HG02870 (cell line): Measurements from ENCODE around the gene TSC22D4.

Source experiments
- ATAC-seq: cut with Tn5 transposase; IDR thresholded peaks from one replicate; pipeline ENCODE4 v1.9.1; 2021; ENCODE audit warnings: mild to moderate bottlenecking, moderate library complexity; ENCODE audit not compliant: unreplicated experiment

TSC22D4 gene

DNA sequence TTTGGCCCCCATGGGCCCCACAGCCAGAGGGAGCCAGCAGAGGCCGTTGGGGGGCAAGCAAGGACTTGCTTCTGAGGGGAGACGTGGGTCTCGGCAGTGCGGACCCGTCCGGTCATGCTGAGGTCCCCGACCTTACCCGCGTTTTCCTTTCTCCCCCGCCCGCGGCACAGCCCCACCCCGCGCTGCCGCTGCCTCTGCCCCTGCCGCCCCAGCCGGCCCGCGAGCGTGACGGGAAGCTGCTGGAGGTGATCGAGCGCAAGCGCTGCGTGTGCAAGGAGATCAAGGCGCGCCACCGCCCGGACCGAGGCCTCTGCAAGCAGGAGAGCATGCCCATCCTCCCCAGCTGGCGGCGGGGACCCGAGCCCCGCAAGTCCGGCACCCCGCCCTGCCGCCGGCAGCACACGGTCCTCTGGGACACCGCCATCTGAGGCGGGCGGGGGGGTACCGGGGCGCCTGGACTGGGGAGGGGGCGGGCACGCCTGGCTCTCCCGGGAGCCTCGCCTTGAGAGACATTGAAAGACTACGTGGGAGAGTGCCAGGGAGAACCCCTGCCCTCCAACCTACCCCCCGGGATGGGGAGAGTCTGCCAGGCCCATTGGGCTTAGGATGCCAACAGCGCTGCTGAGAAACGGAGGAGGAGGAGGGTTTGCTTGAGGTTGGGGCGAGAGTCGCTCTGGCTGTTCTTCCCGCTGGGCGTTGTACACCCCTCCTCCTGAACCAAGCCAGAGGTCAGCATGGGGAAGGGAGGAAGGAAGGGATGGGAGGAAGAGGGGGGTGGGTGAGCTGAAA lies 14.7 kb upstream of the TSC22D4 start:
- ATAC-seq: no peak

GRCh38 chr7:100492738-100493475 lies 13.9 kb upstream of the TSC22D4 start:
- no peak for ATAC-seq

DNA sequence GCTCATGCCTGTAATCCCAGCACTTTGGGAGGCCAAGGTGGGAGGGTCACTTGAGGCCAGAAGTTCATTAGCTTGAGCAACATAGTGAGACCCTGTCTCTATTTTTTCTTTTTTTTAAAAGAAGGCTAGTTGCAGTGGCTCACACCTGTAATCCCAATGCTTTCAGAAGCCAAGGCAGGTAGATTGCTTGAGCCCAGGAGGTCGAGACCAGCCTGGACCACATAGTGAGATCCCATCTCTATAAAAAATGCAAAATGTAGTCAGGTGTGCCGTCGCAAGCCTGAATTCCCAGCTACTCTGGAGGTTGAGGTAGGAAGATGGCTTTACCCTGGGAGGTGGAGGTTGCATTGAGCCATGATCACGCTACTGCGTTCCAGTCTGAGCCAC lies 12.2 kb upstream of the TSC22D4 start:
- ATAC-seq: no peak

DNA sequence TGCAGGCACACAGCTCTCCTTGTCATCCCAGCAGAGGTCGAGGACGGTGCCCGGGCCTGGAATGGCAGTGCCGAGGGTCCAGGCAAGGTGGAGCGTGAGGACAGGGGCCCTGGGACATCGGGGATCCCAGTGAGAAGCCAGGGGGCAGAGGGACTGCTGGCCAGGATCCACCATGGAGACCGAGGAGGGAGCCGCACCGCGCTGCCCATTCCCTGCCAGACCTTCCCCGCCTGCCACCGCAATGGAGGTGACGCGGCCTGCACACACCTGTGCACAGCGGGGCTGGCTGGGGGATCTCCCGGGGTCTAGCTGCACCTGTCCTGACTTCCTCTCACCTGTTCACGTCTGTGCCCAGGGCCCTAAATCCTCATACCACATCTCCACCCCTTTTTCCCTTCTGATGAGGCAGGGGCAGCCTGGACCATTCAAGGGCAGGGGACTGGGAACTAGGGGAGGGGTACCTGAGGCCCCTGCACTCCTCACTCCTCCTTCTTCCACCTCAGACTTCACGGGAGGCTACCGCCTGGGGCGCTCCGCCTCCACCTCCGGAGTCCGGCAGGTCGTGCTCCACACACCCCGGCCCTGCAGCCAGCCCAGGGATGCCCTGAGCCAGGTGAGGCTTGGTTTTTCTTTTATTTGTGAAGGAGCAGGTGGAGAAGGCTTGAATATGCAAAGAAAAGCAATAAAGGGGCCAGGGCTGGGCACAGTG lies 11.6 kb upstream of the TSC22D4 start:
- ATAC-seq: no peak

GRCh38 chr7:100489824-100490223 lies 10.8 kb upstream of the TSC22D4 start:
- ATAC-seq: no peak

GRCh38 chr7:100489121-100489520 lies 10.1 kb upstream of the TSC22D4 start:
- ATAC-seq: no peak

DNA sequence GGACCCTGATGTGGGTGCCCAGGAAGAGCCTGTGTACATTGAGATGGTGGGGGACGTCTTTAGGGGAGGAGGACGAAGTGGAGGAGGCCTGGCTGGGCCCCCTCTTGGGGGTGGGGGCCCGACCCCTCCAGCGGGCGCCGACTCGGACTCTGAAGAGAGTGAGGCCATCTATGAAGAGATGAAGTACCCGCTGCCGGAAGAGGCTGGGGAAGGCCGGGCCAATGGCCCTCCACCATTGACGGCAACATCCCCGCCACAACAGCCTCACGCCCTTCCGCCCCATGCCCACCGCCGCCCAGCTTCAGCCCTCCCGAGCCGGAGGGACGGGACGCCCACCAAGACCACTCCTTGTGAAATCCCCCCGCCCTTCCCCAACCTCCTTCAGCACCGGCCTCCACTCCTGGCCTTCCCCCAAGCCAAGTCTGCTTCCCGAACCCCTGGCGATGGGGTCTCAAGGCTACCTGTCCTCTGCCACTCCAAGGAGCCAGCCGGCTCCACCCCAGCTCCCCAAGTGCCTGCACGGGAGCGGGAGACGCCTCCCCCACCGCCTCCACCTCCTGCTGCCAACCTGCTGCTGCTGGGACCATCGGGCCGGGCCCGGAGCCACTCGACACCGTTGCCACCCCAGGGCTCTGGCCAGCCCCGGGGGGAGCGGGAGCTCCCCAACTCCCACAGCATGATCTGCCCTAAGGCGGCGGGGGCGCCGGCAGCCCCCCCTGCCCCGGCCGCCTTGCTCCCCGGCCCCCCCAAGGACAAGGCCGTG lies 9.5 kb upstream of the TSC22D4 start:
- no peak for ATAC-seq

DNA sequence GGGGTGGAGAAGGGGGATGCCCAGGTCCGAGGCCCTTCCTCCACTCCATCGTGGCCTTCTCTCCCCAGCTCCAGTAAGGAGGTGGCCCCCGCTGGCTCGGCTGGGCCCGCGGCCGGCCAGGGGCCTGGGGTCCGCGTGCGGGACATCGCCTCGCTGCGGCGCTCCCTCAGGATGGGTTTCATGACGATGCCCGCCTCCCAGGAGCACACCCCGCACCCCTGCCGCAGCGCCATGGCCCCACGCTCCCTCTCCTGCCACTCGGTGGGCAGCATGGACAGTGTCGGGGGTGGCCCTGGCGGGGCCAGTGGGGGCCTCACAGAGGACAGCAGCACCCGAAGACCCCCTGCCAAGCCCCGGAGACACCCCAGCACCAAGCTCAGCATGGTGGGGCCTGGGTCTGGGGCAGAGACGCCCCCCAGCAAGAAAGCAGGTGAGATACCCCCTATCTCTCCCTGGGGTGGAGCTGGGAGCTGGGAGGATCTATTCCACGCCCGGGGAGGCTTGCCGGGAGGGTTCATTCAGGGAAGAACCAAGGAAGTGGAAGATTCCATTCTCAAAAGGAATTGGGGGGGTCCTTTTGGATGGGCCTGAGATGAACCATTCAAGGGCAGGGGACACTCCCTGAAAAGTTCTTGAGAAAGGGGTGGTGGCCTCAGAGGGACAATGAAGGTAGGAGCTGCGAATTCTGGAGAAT lies 7.9 kb upstream of the TSC22D4 start:
- no peak for ATAC-seq

DNA sequence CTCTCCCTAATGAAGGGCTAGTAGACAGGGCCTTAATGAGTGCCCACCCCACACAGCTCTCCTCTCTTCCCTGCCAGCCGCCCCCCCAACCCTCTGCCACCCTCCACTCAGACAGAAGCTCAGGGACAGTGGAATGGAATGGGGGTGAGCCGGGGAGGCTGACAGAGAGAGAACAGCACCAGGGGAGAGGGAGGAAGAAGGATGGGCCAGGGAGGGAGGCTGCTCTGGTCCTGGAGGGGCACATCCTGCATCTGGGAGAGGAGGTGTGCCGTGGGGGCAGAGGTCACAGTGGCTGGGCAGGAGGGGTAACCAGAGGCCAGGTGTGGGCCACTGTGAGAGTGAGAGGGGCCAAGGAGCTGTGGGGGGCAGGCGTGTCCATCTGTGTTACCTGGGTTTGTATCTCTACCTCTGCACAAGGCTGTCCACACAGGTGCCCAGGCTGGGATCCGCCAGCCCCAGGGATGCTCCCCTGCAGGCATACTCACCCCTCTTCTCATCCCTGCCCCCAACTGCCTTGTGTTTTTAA lies 7.2 kb upstream of the TSC22D4 start:
- no peak for ATAC-seq

GRCh38 chr7:100485471-100485876 lies 6.5 kb upstream of the TSC22D4 start:
- no peak for ATAC-seq

DNA sequence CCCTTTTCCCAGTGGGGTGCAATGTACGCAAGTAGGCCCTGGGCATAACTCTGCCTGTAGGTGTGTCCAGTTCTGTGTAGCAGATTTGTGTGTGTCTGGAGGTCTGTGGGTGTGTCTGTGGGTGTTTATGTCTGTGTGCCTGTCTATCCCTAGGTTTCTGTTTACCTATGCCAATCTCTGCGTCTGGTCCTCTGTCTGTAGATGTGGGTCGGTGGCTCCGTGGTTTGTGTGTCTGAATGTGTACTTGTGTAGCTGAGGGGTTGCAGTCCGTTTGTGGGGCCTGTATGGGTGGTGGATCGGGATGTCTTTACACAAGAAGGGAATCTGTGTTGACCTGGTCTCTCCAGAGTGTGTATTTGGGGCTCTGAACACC lies 5.6 kb upstream of the TSC22D4 start:
- no peak for ATAC-seq

DNA sequence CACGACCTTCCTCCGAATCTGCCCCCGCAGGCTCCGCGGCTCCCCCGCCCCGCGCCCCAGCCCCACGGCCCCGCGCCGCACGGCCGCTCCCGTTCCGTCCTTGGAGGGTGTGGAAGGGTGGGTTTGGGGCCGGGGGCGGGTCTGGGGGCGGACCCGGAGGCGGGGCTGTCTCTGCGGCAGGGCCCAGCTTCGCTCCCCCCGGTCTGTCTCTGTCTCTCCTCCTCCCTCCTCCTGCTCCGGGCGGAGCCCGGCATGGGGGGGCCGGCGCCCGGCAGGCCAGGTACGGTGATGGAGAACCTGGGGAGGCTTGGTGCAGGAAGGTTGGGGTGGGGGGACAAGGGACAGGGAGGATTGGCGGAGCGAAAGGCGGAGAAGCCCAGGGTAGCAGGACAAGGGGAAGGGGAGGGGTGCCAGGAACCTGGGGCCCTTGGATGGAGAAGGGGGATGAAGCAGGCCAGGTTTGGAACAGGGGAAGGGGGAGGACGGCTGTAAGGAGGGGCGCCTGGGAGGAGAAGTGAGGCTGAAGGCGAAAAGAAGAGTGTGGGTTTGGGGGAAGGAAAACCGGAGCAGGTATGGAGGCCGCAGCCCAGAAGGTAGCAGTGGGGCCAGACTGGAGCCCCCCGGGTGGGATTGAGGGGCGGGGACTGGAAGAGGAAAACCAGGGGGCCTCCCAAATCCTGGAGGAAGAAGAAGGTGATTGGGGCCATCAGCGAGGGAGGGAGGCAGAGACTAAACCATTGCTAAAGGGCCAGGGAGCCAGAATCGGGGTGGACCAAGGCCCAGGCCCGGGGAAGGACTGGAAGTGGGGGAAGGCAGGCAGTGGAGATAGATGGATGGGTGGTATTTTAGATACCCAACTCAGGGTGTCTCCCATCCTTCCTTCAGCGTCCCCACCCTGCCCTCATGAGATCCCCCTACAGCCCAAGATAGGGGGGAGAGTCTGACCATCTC lies 5.0 kb upstream of the TSC22D4 start, which contains the start of gene NYAP1:
TSS of gene NYAP1 (plus strand) at position 206 of the 951 bp plus-strand sequence. CDS start 1,385 bp downstream, outside the sequence.
- no peak for ATAC-seq

DNA sequence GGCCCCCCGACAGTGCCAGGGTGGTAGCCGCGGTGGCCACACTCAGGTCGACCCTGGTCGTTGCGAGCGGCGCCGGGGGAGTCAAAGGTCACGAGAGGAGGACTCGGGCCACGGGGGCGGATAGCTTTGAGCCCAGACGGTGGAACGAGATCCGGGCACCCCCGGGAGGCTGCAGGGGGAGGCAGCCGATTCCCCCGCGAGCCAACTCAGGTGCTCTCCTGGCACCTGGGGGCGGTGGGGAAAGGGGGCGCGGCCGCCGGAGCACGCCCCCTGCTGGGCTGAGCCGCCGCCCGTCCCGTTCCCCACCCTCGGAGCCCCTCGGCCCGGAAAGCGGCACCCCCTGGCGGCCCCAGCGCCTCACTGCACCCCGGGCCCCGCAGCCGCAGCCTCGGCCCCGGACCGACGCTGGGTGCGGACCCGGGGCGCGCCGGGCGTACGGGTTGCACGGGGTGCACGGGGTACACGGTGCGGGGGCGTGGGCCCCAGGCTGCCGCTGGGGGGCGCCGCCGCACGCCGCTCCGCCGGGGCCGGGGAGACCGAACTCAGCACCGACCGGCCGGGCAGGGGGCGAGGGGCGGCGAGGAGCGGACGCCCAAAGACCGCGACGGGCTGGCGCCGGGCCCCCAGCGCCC lies 4.2 kb upstream of the TSC22D4 start:
- no peak for ATAC-seq

- no peak for ATAC-seq
Measured at GRCh38 chr7:100482728-100483089, 3.7 kb upstream of the TSC22D4 start.

DNA sequence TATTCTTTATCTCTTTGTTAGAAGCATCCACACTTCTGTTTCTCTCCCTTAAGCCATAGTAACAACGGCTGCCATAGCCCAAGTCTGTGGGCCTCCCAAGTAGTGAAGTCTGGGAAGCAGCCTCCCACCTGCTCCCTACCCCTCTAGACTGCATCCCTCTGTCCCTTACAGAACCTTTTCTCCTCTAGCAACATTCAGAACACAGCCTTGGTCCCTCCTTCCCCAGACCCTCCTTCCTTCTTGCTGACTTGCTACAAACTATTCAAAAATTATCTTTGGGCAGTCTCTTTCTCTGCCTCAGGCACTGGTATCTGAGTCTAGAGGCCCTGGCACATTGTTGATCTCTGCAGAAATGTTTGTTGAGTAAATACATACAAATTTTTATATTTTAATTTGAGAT lies 2.5 kb upstream of the TSC22D4 start:
- ATAC-seq: no peak

- no peak for ATAC-seq
Measured at GRCh38 chr7:100477871-100478267, 1.1 kb downstream of the TSC22D4 start.

GRCh38 chr7:100476903-100477870 lies 1.8 kb downstream of the TSC22D4 start:
- no peak for ATAC-seq
